GM23248 (cell line): ENCODE results near the gene SCO1.

ENCODE experiments used
- EZH2 ChIP-seq: fragments of 200-600 bp; sonication (generic); IDR thresholded peaks from 2 replicates; pipeline ENCODE4 v1.6.1; 2018; ENCODE audit warnings: antibody characterized with exemption, mild to moderate bottlenecking; ENCODE audit not compliant: insufficient read depth, poor library complexity, severe bottlenecking
- EZH2phosphoT487 ChIP-seq: fragments of 200-600 bp; sonication (generic); IDR thresholded peaks from 2 replicates; pipeline ENCODE4 v1.6.1; 2018; ENCODE audit warnings: antibody characterized with exemption, moderate library complexity, mild to moderate bottlenecking, low read depth; ENCODE audit not compliant: insufficient read depth

DNA sequence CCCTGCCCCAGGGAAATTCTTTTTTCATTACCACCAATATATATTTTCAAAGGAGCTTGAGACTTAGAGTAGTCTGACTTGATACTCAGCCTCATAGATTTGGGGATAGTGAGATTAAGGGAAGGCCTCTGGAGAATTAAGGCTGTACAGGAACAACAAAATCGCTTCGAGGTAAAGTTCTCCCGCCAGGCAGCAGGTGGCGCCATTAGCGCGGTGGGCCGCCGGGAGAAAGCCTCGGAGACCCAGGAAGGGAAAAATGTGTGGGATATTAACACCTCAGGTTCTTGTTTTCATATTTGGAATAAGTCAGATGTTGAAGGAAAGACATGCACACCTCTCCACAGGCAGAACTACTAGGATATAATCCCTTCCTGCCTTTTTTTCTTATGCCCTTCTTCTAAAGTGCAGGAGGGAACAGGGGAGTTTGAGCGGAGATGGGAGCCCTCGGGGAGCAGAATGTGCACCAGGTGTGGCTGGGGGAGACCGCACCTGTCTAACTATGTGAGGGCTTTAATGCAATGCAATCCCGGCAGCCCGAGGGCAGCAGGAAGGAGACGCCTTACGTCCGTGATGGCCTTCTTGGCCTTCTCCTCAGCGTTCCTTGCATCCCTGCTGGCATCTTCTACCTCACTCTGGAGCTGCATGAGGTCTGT lies 66.2 kb downstream of the SCO1 start:
- TF ChIP-seq EZH2 = no peak
- no peak for TF ChIP-seq EZH2phosphoT487
